AG04449 (cell line): ENCODE results near the gene RAF1.
A peak's percentile ranks its signal among the peaks of the same experiment; 100 is the strongest.
"Not testable (repeated sequence)": the region's sequence is repeated elsewhere in the genome, so short reads cannot be mapped to it uniquely, and the experiment has no call there.

Experiments used
- CTCF ChIA-PET: fragments of 350-600 bp; formaldehyde crosslinking; extraction: SDS; loops from one replicate; lab custom pipeline; 2021; ENCODE audit warnings: antibody characterized with exemption; lab: Yijun Ruan, JAX
- POLR2A ChIA-PET: fragments of 400-600, 350-600 bp; formaldehyde crosslinking; extraction: SDS; loops from one replicate; lab custom pipeline; 2020; ENCODE audit warnings: antibody characterized with exemption, inconsistent platforms; lab: Yijun Ruan, JAX
- DNase-seq: peaks from one replicate; pipeline ENCODE4 v3.0.0-alpha.2; 2010; ENCODE audit warnings: low read depth, low spot score
- H3K4me3 ChIP-seq: 2 replicates; pipeline ENCODE4 v1.5.1; 2011; ENCODE audit warnings: low read depth, mild to moderate bottlenecking, control low read depth, low read length
- CTCF ChIP-seq: IDR thresholded peaks from one replicate; pipeline ENCODE4 v1.5.1; 2011; ENCODE audit warnings: mild to moderate bottlenecking, moderate library complexity, low read length, control low read depth, inconsistent platforms; ENCODE audit not compliant: insufficient read depth; ENCODE audit errors: missing control alignments

The RAF1 gene

DNA sequence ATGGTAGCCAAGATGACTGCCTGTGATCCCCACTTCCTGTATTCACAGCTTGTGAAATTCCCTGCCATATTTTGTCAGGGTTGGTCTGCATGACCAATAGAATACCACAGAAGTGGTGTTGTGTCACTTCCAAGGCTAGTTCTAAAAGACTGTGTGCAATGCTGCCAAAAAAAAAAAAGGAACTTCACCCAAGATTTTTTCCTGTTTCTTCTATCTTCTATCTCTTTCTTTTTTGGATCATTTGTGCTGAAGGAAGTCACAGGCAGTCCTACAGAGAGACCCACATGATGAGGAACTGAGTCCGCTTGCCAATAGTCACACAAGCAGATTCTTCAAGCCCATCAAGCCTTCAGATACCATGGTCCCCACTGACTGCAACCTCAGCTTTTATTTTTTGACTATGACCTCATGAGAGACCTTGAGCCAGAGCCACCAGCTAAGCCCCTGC is 18.1 kb upstream of the RAF1 start:
- POLR2A ChIA-PET: interaction anchor here (0.5 kb wide), 1 partner anchor 159 kb away, joined by 4 read pairs; no protein-coding TSS in a partner anchor
- no peak overlapping the region for H3K4me3 ChIP-seq
- no peak for TF ChIP-seq CTCF
- DNase-seq: peak; percentile 46
- CTCF ChIA-PET: interaction anchor here (0.6 to 1.6 kb wide), 7 partner anchors 10 to 190 kb away, joined by 3 to 7 read pairs (median 3); no protein-coding TSS in a partner anchor

DNA sequence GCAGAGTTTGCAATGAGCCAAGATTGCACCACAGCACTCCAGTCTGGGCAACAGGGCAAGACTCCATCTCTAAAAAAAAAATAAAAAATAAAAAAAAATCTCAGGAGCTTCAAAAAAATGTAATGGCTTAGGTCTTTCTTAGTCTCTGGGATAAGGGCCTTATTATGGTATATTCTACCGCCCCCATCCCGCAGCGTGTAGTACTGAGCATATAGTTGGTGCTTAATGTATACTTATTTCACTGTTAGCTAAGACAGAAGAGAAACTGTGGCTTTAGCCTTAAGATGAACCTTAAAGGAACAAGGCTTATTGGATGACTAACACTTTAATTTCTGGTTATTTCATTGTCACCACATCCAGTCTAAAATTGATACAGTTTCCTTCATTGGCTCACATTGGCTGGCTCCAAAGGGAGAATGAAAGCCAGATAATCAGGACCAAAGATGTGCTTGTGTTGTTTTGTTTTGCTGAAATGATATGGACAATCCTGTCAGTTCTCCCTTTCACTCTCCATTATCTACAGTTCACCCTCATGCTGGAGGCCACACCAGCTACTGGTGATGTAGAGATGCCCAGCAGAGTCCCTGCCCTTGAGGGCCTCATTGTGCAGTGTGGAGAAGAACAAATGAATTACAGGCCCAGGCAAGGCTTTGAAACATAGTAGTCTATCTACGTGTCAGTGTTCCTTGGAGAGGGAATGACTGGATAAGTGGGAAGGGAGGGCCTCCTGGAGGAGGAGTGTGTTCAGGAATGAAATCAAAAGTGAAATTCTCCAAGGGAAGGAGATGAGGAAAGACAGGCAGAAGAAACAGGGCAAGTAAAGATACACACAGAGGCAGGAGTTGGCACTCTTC is 17.4 kb upstream of the RAF1 start:
- TF ChIP-seq CTCF: no peak
- POLR2A ChIA-PET: no interaction called here
- DNase-seq: no peak
- H3K4me3 ChIP-seq: no peak overlapping the region
- CTCF ChIA-PET: interaction anchor here (0.7 to 1.6 kb wide), 9 partner anchors 10 to 202 kb away, joined by 3 to 8 read pairs (median 3); no protein-coding TSS in a partner anchor

- CTCF ChIA-PET: interaction anchor here (1.0 to 1.1 kb wide), 2 partner anchors 8 to 40 kb away, joined by 3 read pairs; no protein-coding TSS in a partner anchor
- H3K4me3 ChIP-seq: no peak overlapping the region
- TF ChIP-seq CTCF: no peak
- peak; percentile 76 for DNase-seq
- POLR2A ChIA-PET: interaction anchor here (0.6 to 1.1 kb wide), 2 partner anchors 15 kb away, joined by 3 to 6 read pairs; partner anchors contain the start of gene RAF1
These were observed 15.6 kb upstream of the RAF1 start for GRCh38 chr3:12679468-12679867.

DNA sequence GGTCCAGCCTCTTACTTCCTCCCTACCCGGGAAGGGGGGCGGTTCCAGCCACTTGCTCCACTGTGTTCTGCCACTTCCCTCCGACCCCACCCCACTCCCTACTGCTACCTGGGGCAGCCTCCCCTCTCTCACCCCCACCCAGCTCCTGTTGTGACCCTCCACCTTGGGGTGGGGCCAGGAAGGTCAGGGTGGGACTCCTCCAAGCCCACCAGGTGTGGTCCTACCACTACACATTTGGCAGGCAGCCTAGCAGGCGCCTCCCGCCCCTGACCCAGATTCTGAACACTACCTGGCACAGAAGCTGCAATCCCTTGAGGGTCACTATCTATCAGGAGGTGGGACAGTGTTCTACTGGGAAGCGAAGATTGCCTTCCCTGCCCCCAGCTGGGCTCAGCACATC is 13.7 kb upstream of the RAF1 start:
- POLR2A ChIA-PET: no interaction called here

DNA sequence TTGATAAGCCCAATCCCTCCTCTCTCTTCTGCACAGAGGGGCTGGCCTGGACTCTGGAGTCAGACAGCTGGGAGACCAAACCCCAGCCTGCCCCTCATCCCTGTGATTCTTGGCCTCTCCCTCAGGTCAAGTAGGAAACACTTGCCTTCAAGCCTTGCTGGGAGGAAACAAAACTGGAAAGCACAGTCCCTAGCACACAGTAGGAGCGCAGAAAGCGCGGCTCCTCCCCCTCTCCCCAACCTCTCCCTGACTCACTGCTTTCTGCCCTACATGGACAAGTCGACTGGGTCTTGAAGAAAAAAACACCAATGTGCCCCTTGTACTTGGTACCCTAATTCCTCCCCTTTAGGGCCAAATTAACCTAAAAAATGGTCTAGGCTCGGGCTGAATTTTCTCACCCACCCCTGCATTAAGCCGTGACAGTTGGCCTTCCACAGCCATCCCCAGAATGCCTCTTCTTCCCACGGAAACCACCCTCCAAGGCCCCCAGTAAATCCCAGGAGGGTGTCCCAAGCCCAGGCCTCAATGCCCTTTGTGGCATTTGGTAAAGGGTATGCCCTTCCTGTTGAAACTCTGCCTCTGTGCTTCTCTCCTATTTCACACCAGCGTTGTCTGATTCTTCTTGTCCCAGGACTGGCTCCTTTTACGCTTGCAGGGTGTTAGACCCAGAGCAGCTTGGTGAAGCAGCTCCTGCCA is 11.3 kb upstream of the RAF1 start:
- POLR2A ChIA-PET: no interaction called here
- CTCF ChIA-PET: interaction anchor here (0.7 to 1.6 kb wide), 2 partner anchors 23 to 31 kb away, joined by 4 to 6 read pairs; no protein-coding TSS in a partner anchor
- DNase-seq: no peak
- no peak for TF ChIP-seq CTCF
- no peak overlapping the region for H3K4me3 ChIP-seq

More for the DNA sequence above, 13.7 kb upstream of the RAF1 start:
- no peak for TF ChIP-seq CTCF
- no peak overlapping the region for H3K4me3 ChIP-seq
- DNase-seq: no peak
- CTCF ChIA-PET: no interaction called here

DNA sequence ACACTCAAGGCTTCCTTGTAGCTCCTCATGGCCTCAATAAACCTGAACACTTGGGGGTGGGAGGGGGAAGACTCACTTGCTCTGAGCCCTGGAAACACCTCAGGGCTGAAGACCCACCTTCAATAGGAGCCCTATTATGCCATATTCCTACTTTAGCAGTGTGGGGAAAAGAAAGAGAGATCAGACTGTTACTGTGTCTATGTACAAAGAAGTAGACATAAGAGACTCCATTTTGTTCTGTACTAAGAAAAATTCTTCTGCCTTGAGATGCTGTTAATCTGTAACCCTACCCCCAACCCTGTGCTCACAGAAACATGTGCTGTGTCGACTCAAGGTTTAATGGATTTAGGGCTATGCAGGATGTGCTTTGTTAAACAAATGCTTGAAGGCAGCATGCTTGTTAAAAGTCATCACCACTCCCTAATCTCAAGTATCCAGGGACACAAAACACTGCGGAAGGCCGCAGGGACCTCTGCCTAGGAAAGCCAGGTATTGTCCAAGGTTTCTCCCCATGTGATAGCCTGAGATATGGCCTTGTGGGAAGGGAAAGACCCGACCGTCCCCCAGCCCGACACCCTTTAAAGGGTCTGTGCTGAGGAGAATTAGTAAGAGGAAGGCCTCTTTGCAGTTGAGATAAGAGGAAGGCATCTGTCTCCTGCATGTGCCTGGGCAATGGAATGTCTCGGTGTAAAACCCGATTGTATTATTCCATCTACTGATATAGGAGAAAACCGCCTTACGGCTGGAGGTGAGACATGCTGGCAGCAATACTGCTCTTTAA is 10.2 kb upstream of the RAF1 start:
- POLR2A ChIA-PET, H3K4me3 ChIP-seq, DNase-seq: not testable (repeated sequence)

More for the DNA sequence above, 10.2 kb upstream of the RAF1 start:
- CTCF ChIA-PET: not testable (repeated sequence)
